Hindlimb muscle (tissue), 1 donor: Measurements from ENCODE around the gene BOLL. TPM values are rescaled to one million over a fixed set of nuclear protein-coding genes. Genes with fewer than 3 reads are reported as not detected.
A peak's percentile ranks its signal among the peaks of the same experiment; 100 is the strongest.
"Not testable (repeated sequence)": the region's sequence is repeated elsewhere in the genome, so short reads cannot be mapped to it uniquely, and the experiment has no call there.

Source experiments
- DNase-seq: peaks from one replicate; pipeline ENCODE4 v3.0.0-alpha.2; 2013
- polyA plus RNA-seq: library from polyadenylated mRNA; unstranded; fragments of 120-200 nt; gene quantifications from one replicate; pipeline ENCODE4 v1.2.1, GENCODE V29; 2013; ENCODE audit not compliant: insufficient read length

Gene BOLL
- polyA plus RNA-seq, 1 donor, result 3.0 TPM

DNA sequence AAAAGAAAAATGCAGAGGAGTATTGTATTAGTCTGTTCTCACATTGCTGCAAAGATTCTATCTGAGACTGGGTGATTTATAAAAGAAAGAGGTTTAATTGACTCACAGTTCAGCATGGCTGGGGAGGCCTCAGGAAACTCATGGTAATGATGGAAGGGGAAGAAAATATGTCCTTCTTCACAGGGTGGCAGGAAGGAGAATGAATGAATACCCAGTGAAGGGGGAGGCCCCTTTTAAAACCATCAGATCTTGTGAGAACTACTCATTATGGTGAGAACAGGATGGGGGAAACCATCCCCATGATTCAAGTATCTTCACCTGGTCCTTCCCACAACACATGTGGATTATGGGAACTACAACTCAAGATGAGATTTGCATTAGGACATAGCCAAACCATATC is 10.2 kb upstream of the BOLL start:
- DNase-seq, result no peak

DNA sequence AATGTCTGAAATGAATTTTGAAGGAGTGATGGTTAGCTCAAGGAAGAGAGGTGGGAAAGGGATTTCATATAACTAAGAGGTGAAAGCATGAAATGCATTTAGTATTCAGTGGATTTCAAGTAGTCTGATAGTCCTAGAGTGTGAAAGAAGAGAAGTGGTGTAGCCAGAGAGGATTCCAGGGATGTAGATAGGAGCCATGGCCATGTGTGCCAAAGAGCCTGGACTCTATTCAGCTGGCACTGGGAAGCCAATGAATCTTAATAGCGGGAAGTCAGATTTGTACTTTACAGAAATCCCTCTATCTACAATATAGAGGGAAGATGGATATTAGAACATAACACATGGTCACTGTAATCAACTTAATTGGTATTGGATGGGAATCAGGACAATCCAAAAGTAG is 8.3 kb upstream of the BOLL start:
- DNase-seq, result no peak

DNA sequence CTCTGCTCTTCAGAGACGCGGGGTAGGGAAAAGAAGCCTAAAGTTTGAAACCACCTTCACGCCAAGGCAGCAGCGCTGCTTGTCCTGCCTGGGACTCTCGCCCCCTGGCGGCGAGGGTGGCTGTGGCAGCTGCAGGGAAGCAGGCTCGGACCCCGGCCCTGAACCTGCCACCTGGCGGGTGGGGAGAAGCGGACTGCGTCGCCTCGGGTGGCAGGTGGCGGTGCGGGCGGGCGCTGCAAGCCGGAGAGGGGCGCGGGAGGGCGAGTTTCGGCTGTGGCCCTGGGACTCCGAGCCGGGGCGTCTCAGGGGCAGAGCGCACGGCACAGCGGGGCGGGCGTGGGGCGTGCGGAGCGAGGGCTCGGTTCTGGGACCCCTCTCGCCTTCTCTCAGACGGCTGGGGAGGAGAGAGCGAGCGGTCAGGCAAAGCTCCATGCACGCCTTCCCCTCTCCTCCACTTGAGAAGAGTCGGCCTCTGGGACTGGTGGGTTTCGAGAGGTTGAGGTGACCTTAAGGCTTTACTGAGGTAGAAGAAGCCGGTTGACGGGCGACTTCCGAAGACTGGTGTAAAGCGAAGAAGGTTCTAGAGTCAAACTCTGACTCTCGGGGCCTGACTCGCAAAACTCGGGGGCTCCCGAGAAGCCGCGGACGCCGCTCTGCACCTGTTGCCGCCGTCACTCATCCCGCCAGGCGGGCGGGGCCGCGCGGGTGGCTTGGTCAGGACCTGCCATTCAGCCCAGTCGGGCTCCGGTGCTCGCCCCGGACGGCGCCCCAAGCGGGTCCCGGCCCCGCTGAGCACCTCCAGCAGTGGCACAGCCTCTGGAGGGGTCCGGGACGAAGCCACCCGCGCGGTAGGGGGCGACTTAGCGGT is 1.1 kb upstream of the BOLL start:
- DNase-seq, result no peak

DNA sequence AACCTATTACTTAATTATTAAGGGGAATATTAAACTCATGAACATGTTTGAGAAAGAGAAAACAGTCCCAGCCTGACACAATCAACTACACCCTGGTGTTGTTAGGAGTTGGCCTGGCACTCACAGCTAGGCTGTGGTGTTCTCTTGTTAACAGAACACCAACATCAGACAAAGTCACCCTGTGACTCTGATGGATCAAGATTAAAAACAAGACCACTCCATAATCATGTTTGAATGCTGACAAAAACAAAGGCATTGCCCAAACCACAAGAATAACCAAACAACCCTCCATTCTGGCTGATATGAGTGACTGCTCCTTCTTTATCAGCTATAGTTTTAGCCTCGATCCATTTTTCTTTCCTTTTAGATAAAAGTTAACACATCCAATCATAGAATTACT is 3.0 kb downstream of the BOLL start:
- no peak for DNase-seq

DNA sequence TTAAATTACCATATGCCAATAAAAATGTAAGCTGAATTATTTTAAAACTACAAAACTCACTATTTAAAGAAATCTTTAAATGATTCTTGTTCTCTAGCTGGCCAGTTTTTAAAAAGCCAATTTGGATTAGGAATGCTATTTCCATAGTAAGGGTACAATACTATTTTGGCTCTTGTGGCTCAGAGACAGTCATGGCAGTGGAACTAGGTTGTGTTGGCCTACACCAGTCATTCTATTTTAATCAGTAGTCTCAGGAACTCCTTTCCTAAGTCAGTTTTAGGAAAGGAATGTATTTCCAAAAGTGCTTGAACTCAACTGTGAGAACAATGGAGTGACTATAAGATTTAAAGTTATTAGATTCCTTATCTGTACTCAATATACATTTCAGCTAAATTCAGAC is 5.9 kb downstream of the BOLL start:
- DNase-seq, result no peak

DNA sequence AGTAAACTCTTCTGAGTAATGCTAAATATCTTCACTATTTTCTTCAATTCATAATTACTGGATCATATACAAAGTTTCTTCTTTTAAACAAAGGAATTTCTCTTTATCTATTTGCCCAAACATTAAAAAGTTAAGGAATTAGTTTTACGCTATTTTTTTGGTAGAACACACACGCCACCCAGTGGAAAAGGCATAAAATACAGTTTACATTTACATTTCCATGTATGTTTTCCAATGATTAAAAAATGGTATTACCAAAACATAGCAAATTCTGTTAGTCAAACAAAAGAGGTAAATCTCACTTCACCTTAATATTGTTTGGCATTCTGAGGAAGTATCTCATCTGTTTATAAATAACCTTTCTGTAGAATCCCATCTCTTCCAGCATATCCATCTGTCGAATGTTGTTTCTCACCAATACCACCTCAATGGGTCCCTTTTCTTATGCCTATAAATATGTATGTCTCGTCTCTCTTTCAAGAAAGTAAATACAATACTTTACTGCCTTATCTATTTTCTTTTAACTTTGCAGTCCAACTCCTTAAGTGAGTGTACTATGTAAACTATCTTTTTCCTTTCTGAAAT is 7.2 kb downstream of the BOLL start:
- peak; percentile 23 for DNase-seq

DNA sequence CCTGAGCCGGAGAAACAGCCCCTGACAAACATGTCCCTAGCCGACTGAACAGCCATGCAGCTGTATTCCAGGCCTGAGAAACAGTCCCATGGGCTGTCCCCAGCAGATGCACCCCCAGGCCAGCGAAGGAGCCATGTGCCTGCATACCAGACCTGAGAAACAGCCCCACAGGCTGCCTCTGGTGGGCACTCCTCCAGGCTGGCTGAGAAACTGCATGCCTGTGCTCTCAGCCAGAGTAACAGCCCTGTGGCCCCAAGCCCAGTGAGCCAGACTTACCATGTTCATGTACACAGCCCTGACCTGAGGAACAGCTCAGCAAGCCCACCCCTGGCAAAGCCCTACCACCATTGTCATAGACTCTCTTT is 24.8 kb downstream of the BOLL start:
- no peak for DNase-seq

DNA sequence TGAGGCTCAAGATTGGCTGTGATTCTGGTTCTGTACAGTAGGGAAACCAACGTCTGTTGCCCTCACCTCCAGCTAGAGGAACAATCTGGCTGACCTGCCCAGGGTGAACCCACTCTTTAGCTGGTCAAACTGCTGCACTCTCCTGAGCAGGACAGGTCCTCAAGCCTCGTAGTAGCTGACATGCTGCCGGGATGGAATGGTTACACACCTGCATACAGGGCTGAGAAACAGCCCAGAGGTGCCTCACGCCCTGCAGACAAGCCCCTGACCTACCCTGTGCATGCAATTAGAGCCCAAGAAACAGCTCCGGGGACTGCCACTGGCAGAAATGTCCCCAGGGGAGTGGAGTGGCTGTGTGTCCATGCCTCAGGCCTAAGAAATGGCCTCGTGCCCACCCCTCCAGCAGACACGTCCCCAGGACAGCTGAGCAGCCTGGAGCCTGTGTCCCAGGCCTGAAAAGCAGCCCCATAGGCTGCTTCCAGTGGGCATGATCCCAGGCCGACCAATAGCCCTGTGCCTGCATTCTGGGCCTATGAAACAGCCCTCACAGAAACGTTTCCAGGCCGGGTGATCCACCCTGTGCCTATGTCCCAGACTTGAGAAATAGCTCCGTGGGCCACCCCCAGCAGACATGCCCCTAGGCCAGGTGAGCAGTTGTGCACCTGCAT is 25.4 kb downstream of the BOLL start:
- no peak for DNase-seq

DNA sequence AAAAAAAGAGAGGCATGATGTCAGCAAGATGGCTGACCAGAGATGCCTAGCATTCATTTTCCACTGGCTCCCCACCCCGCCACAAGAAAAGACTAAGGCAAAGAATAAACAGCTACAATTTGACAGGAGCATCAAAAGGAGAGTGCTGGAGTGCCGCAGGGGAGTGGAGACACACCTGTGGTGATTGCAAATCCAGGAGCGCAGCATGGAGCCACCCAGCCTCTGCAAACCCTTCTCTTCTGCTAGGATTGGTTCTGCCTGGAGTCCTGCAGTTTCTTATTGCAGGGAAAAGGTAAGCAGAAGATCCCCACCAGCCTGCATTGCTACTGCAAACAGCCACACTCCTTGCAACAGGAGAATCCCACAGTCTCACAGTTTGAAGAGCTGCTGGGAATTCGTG is 26.1 kb downstream of the BOLL start:
- DNase-seq, result no peak

DNA sequence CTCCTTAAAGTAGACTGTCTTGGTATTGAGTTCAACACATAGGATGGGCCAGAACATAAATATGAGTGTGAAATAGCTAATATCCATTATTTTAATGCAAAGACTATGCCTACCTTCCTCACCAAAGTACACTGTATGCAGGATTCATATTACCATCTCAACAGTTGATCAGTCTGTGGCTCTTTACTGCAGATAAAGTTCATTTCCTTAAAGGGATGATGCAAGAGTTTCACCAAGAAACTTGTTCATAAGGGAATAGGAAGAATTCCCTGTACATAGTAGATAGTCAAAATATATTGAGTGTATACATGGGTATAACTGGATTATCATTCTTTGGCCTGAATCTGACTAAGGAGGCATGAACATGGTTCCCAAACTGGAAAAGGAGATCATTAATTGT is 44.9 kb downstream of the BOLL start:
- no peak for DNase-seq

DNA sequence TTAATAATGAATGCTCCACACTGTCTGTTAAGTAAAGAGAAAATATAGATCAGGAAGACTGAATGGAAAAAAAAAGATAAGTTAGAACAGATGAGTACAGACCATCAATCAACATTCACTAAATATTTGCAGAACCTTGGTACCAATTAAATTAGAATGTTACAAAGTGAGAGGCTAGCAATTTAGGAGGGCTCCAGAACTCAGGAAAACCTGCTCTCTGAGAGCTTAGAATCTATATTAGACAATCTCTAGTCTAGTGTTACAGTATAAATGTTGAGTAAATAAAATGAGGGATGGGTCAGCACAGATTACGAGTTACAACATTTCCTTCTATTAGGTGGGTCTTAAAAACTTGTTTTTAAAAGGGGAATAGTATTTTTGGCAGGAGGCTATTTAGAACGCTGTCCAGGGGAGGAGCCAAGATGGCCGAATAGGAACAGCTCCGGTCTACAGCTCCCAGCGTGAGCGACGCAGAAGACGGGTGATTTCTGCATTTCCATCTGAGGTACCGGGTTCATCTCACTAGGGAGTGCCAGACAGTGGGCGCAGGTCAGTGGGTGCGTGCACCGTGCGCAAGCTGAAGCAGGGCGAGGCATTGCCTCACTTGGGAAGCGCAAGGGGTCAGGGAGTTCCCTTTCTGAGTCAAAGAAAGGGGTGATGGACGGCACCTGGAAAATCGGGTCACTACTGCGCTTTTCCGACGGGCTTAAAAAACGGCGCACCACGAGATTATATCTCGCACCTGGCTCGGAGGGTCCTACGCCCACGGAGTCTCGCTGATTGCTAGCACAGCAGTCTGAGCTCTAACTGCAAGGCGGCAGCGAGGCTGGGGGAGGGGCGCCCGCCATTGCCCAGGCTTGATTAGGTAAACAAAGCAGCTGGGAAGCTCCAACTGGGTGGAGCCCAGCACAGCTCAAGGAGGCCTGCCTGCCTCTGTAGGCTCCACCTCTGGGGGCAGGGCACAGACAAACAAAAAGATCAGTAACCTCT is 56.3 kb downstream of the BOLL start:
- DNase-seq, result not testable (repeated sequence)

DNA sequence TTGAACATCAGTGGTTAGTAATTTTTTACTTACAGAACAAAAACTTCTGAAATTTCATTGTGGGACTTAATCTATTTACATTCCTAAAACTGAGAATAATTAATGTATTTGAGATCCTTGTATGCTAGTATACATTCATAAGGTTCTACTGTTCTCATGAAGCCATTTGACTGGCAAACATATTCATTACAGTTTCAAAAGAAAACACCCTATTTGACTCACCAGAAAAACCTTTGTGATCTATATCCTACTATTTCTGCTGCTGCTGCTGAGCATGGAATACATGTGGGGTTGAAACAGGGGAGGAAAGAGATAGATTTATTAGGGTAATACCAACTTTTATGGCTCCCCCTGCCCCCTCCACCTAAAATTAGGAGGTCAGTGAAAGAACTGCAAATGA is 58.1 kb downstream of the BOLL start:
- no peak for DNase-seq

DNA sequence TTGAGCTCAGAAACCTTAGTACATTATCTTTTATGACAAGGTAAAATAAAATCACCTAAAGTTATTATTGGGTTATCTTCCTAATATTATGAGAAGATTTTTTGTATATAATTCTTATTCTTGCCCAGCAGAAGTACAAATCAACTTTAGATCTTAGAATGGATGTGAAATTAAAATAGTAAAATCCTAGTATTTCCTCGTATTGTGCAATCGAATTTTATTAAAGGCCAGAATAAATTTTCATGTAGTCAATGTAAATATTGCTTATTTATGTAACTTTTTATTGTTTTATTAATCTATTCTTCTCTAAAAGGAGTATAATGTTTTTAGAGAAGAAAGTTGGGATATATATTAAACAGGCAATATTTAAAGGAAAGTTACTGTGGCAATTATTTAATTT is 67.3 kb downstream of the BOLL start:
- DNase-seq, result no peak

DNA sequence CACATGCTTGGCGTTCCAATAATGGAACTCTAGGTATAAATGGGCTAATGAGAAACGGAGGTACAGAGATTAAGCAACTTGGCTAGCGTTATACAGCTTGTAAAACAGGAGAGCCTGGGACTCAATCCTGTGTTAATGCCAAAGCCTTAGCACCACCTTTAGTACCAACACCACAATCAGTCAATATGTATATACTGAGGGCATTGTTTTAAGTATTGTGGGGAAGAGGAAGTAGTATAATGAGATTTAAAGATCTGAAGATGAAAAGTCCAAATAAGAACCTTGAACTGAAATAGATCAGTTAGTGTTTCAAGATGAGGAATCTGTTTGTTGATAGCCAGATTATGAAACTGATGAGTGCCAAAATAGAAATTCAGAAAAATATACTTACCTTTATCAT is 71.8 kb downstream of the BOLL start:
- no peak for DNase-seq

DNA sequence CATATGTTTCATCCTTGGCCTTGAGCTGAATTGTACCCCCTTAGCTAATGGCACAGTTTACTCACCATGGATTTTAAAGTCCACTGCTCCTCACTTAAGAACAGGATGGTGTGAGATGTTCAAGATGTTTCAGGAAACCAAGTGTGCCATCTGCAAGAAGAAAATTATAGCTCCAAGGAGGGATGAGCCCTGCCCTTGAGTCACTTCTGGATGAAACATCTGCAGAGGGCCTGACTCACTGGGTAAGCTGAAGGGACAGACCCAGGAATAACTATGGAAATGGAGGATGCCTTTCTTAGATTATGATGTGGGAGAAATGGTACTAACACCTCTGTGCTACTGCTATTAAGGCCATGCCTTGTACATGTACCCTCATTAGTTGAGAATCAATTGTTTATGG is 73.5 kb downstream of the BOLL start:
- no peak for DNase-seq

DNA sequence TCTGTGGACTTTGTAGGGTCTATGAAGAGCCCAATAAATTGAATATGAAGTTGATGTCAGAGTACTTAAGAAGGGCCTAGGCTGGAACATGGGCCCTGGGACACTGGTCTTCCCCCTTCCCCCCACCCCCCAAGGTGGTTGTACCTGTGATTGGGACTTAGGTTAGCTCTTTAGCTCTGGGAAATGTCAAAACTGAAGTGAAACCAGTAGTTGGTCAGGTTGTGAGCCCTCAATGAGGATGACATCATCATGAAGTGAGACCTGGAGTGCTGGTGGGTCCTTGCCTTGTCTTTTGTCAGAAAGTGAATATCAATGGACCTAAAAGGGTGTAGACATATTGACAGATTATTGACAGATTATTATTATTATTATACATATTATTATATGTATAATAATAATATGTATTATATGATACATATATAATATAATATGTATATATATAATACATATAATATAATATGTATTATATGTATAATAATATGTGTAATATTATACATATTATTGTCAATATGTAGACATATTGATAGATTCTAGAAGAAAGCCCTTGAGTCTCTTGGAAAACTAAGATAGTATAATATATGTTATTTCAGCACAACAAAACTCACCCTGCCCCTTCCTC is 74.6 kb downstream of the BOLL start:
- DNase-seq, result no peak

DNA sequence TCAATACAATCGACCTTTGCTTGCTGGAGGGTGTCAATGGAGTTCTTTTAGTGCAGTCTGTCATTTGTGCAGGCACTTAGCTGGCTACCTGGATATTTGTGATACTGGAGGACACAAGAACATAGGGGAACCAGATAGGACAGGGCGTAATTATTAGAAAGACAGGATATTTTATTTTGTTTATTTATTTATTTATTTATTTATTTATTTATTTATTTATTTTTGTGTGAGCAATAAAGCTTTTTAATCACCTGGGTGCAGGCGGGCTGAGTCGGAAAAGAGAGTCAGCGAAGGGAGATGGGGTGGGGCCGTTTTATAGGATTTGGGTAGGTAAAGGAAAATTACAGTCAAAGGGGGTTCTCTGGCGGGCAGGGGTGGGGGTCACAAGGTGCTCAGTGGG is 76.0 kb downstream of the BOLL start:
- DNase-seq, result not testable (repeated sequence)

DNA sequence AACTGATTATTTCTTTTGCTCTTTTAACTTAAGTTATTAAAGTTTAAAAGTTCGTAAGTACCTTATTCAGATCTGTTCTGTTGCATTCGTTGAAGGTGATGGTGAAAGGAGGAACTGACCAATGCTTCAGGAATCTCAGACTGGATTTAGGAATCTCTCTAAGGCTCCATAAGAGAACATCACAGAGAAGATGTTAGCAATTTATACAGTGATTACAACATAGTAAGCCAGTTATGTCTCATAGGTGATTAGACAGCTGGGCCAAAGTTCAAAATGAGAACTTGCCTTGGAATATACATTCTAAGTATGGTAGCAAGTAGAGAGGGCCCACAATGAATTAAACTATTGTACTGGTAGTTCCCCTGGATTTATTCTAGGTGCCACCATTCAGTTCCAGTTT is 76.8 kb downstream of the BOLL start:
- DNase-seq, result no peak

DNA sequence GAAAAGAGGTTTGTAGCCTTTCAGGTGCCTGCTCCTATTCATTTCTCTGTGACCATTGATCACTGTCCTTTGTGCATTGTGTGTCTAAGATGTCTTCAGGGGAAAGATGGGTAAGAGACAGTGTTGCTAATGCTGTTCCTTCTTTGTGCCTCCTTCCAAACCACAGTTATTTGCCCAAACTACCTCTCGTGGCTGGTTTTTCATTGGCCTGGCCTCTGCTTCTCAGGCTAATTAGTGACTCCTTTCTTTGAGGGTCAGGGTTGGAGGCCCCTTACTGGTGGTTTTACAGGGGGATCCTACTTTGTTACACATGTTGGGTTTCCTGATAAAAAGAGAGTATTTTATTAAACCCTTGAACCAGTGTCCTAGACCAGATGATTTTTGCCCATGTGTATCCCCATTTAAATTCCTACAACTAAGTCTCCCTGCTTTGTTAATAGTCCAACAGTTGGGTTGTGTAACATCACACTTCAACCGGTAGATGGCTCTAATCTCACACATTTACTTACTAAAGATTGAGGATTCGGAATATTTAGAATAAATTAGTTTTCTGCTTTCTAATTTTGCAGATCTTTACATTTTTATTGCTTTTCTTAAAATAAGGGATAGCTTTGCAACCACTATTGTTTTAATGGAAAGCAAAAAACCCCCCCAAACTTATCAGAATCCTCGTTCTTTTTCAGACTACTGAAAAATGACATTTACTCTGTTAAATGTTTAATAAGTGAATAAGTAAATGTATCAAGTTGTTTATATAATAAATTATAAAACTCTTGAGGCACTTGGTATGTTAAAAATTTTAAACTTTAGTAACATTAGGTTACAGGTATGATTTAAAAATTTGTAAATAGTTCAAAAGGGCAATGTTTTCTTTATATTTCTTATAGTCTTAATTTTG is 77.6 kb downstream of the BOLL start:
- DNase-seq, result peak; percentile 14

DNA sequence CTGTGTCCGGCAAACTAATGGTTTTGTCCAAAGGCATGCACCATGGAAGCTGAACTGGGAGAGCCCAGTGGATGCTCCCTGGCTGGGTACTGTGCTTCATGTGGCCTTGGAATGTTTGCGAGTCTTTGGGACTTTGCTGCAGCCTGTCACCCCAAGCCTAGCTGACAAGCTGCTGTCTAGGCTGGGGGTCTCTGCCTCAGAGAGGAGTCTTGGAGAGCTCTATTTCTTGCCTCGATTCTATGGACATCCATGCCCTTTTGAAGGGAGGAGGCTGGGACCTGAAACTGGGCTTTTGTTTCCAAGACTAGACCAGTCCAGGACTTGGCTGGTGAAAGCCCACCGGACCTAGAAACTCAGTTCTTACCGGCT is 78.3 kb downstream of the BOLL start:
- no peak for DNase-seq
